ENCODE measurements around the gene CALR.
"Not testable (repeated sequence)": the region's sequence is repeated elsewhere in the genome, so short reads cannot be mapped to it uniquely, and the experiment has no call there.

Gene CALR

GRCh38 chr19:12948612-12949362 is 10.4 kb downstream of the CALR start:
- Histone ChIP-seq H3K27ac (ENCODE audit: low read depth, low read length) (no peak overlapping the region), H3K4me2 (ENCODE audit: low read depth, low read length, poor library complexity, severe bottlenecking) (no peak overlapping the region), H3K9me2 (replicated peaks; ENCODE audit: insufficient read depth, low read length) (no peaks in the 10 kb centered on the region), H3K79me2 (ENCODE audit: insufficient read depth, low read length) (peaks cover 30% of the 10 kb centered on the region), H2AFZ (ENCODE audit: low read depth, low read length, severe bottlenecking) (no peak overlapping the region), H3K4me3 (ENCODE audit: insufficient read depth, low read length, poor library complexity, severe bottlenecking) (no peak overlapping the region), H3K9ac (ENCODE audit: low read length) (no peak overlapping the region), H3K27me3 (ENCODE audit: low read length) (no peaks in the 10 kb centered on the region), H3K9me3 (ENCODE audit: insufficient read depth, low read length) (no peaks in the 10 kb centered on the region), H3F3A (ENCODE audit: insufficient read depth) (peaks cover 29% of the 10 kb centered on the region), H3K36me3 (ENCODE audit: low read length) (peaks cover 14% of the 10 kb centered on the region; the same call in 1 of the 2 replicates), H4K20me1 (ENCODE audit: low read depth, low read length) (no peaks in the 10 kb centered on the region; the same call in 1 of the 2 replicates)
- TF ChIP-seq EZH2phosphoT487 (conservative IDR thresholded peaks at IDR 0.05; ENCODE audit: low read length) = no peak
- TF ChIP-seq, protein P1, sequence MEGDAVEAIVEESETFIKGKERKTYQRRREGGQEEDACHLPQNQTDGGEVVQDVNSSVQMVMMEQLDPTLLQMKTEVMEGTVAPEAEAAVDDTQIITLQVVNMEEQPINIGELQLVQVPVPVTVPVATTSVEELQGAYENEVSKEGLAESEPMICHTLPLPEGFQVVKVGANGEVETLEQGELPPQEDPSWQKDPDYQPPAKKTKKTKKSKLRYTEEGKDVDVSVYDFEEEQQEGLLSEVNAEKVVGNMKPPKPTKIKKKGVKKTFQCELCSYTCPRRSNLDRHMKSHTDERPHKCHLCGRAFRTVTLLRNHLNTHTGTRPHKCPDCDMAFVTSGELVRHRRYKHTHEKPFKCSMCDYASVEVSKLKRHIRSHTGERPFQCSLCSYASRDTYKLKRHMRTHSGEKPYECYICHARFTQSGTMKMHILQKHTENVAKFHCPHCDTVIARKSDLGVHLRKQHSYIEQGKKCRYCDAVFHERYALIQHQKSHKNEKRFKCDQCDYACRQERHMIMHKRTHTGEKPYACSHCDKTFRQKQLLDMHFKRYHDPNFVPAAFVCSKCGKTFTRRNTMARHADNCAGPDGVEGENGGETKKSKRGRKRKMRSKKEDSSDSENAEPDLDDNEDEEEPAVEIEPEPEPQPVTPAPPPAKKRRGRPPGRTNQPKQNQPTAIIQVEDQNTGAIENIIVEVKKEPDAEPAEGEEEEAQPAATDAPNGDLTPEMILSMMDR (IDR thresholded peaks at IDR 0.05; ENCODE audit: insufficient read depth, low read length, poor library complexity, severe bottlenecking) = no peak

DNA sequence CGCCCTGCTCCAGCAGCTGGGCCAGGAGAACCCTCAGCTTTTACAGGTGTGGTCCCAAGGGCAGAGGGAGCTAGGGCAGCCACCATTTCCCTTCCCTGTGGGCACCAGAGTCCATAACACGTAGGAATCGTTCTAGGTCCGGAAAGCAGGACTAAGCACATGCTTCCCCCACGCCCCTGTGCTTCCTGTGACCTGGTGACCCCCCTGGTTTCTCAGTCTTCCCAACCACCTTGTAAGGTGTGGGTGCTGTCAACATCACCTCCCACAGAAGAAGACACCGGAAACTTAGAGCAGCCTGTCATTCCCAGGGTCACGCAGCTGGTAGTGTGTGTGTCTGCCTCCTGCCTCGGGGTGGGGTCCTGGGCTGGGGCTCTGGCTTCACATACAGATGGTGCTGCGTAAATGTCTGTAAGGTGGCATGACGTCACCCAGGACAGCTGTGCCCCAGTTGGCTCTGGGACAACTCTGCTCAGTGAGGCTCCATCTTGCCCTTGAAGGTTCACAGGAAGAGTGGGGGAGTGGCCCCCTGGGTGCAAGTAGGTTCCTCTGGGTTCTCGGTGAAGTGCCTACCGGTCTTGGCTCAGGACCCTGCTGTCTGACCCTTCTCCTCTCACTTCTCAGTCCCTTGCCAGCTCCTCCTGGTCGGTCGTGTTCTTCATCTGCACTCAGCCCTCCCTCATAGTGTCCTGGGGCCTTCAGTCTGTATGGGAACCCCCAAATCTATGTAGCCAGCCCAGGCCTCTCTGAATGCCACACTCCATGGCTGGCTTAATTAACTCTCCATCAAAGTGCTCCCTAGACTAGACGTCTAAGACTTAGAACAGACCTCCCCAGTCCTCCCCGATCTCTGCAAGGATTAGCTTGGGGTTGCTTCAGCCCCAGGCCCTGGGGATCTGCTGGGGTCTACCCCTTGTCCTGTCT is 11.2 kb downstream of the CALR start:
- H3K9ac ChIP-seq (ENCODE audit: low read length) = no peak overlapping the region
- peaks cover 29% of the 10 kb centered on the region for H3F3A ChIP-seq (ENCODE audit: insufficient read depth)
- no peaks in the 10 kb centered on the region for H3K9me2 ChIP-seq (replicated peaks; ENCODE audit: insufficient read depth, low read length)
- peaks cover 33% of the 10 kb centered on the region for H3K79me2 ChIP-seq (ENCODE audit: insufficient read depth, low read length)
- no peak overlapping the region for H3K4me3 ChIP-seq (ENCODE audit: insufficient read depth, low read length, poor library complexity, severe bottlenecking)
- no peaks in the 10 kb centered on the region for H3K27me3 ChIP-seq (ENCODE audit: low read length)
- H3K27ac ChIP-seq (ENCODE audit: low read depth, low read length) = no peak overlapping the region
- no peaks in the 10 kb centered on the region; the same call in 1 of the 2 replicates for H4K20me1 ChIP-seq (ENCODE audit: low read depth, low read length)
- H3K4me2 ChIP-seq (ENCODE audit: low read depth, low read length, poor library complexity, severe bottlenecking) = no peak overlapping the region
- no peaks in the 10 kb centered on the region for H3K9me3 ChIP-seq (ENCODE audit: insufficient read depth, low read length)
- H3K36me3 ChIP-seq (ENCODE audit: low read length) = peaks cover 13% of the 10 kb centered on the region; the same call in 1 of the 2 replicates
- TF ChIP-seq, protein P1 (IDR thresholded peaks at IDR 0.05; ENCODE audit: insufficient read depth, low read length, poor library complexity, severe bottlenecking) = no peak
- no peak for TF ChIP-seq EZH2phosphoT487 (conservative IDR thresholded peaks at IDR 0.05; ENCODE audit: low read length)
- H2AFZ ChIP-seq (ENCODE audit: low read depth, low read length, severe bottlenecking) = no peak overlapping the region

- not testable (repeated sequence) for H3K4me3 ChIP-seq (ENCODE audit: insufficient read depth, low read length, poor library complexity, severe bottlenecking); H3K4me2 ChIP-seq (ENCODE audit: low read depth, low read length, poor library complexity, severe bottlenecking); H3K27ac ChIP-seq (ENCODE audit: low read depth, low read length); H3K9me2 ChIP-seq (replicated peaks; ENCODE audit: insufficient read depth, low read length); H4K20me1 ChIP-seq (ENCODE audit: low read depth, low read length); H3K27me3 ChIP-seq (ENCODE audit: low read length); H2AFZ ChIP-seq (ENCODE audit: low read depth, low read length, severe bottlenecking); H3K9ac ChIP-seq (ENCODE audit: low read length); H3K9me3 ChIP-seq (ENCODE audit: insufficient read depth, low read length)
- Histone ChIP-seq H3K79me2 (ENCODE audit: insufficient read depth, low read length) (peaks cover 34% of the 10 kb centered on the region), H3F3A (ENCODE audit: insufficient read depth) (peaks cover 35% of the 10 kb centered on the region), H3K36me3 (ENCODE audit: low read length) (peaks cover 10% of the 10 kb centered on the region; the same call in 1 of the 2 replicates)
Observed at GRCh38 chr19:12952050-12952449, 13.6 kb downstream of the CALR start.
